Measurements from ENCODE around the gene TENM4. TPM values are rescaled to one million over a fixed set of nuclear protein-coding genes. Genes with fewer than 3 reads are reported as not detected.

Gene TENM4
- total RNA-seq, 1 experiment from 2014 or later, result 25.0 TPM

- Mint-ChIP-seq H3K27ac (no peak overlapping the region), H3K27me3 (ENCODE audit: low read depth) (no peaks in the 10 kb centered on the region), H3K36me3 (no peaks in the 10 kb centered on the region), H3K4me3 (no peak overlapping the region), H3K9me3 (no peaks in the 10 kb centered on the region), H3K4me1 (peaks cover 28% of the 10 kb centered on the region)
- no peak for TF ChIP-seq MYBL2 (CRISPR knock-in tag; IDR thresholded peaks at IDR 0.05)
- no peak for TF ChIP-seq CREB1 (CRISPR knock-in tag; IDR thresholded peaks at IDR 0.05)
- TF ChIP-seq CTCF (IDR thresholded peaks at IDR 0.05), result no peak
- no peak for TF ChIP-seq IRF2 (CRISPR knock-in tag; IDR thresholded peaks at IDR 0.05; ENCODE audit: borderline replicate concordance, low read depth)
- no peak for TF ChIP-seq JUN (CRISPR knock-in tag; IDR thresholded peaks at IDR 0.05)
- TF ChIP-seq NR2C2 (CRISPR knock-in tag; IDR thresholded peaks at IDR 0.05), result no peak
- no peak for TF ChIP-seq ZNF671 (CRISPR knock-in tag; IDR thresholded peaks at IDR 0.05)
- TF ChIP-seq KAT7 (CRISPR knock-in tag; IDR thresholded peaks at IDR 0.05; ENCODE audit: borderline replicate concordance), result no peak
- TF ChIP-seq MXD4 (CRISPR knock-in tag; IDR thresholded peaks at IDR 0.05; ENCODE audit: borderline replicate concordance), result no peak
- no peak for TF ChIP-seq ATF2 (CRISPR knock-in tag; IDR thresholded peaks at IDR 0.05; ENCODE audit: borderline replicate concordance, low read depth)
- TF ChIP-seq ATF1 (CRISPR knock-in tag; IDR thresholded peaks at IDR 0.05), result no peak
- TF ChIP-seq RELA (CRISPR knock-in tag; IDR thresholded peaks at IDR 0.05; ENCODE audit: borderline replicate concordance), result no peak
- TF ChIP-seq ZNF219 (CRISPR knock-in tag; IDR thresholded peaks at IDR 0.05; ENCODE audit: borderline replicate concordance), result no peak
- no peak for TF ChIP-seq SP1 (CRISPR knock-in tag; conservative IDR thresholded peaks at IDR 0.05)
- TF ChIP-seq MLX (CRISPR knock-in tag; IDR thresholded peaks at IDR 0.05), result no peak
- CTCF ChIA-PET, result interaction anchor here (0.6 to 7.2 kb wide), 10 partner anchors 10 to 933 kb away, joined by 3 to 39 read pairs (median 4); no protein-coding TSS in a partner anchor
- no peak for ATAC-seq
- DNase-seq (ENCODE audit: low spot score), result no peak
- POLR2A ChIA-PET, result no interaction called here
Observed at GRCh38 chr11:78801161-78801884, 639.5 kb downstream of the TENM4 start.

- Mint-ChIP-seq H3K27ac (no peak overlapping the region), H3K4me1 (peaks cover 28% of the 10 kb centered on the region), H3K36me3 (no peaks in the 10 kb centered on the region), H3K9me3 (no peaks in the 10 kb centered on the region), H3K4me3 (no peak overlapping the region), H3K27me3 (ENCODE audit: low read depth) (no peaks in the 10 kb centered on the region)
- ChIA-PET CTCF (interaction anchor here (1.0 to 7.2 kb wide), 7 partner anchors 9 to 255 kb away, joined by 3 to 79 read pairs (median 6); no protein-coding TSS in a partner anchor), POLR2A (interaction anchor here (0.7 kb wide), 1 partner anchor 69 kb away, joined by 3 read pairs; no protein-coding TSS in a partner anchor)
- ATAC-seq (no peak), DNase-seq (ENCODE audit: low spot score) (no peak)
- no peak for TF ChIP-seq NR1H2 (CRISPR knock-in tag; IDR thresholded peaks at IDR 0.05)
- TF ChIP-seq ZNF317 (CRISPR knock-in tag; IDR thresholded peaks at IDR 0.05; ENCODE audit: borderline replicate concordance, low read depth), result no peak
- TF ChIP-seq ETV6 (CRISPR knock-in tag; IDR thresholded peaks at IDR 0.05), result no peak
- TF ChIP-seq MLX (CRISPR knock-in tag; IDR thresholded peaks at IDR 0.05), result no peak
- no peak for TF ChIP-seq ZNF512 (CRISPR knock-in tag; IDR thresholded peaks at IDR 0.05; ENCODE audit: borderline replicate concordance)
- TF ChIP-seq ZNF416 (CRISPR knock-in tag; IDR thresholded peaks at IDR 0.05), result no peak
- no peak for TF ChIP-seq ZNF138 (CRISPR knock-in tag; conservative IDR thresholded peaks at IDR 0.05)
- no peak for TF ChIP-seq ZNF532 (CRISPR knock-in tag; IDR thresholded peaks at IDR 0.05; ENCODE audit: borderline replicate concordance)
- no peak for TF ChIP-seq ZNF232 (CRISPR knock-in tag; IDR thresholded peaks at IDR 0.05)
- no peak for TF ChIP-seq CBFB (CRISPR knock-in tag; IDR thresholded peaks at IDR 0.05; ENCODE audit: low read depth)
- TF ChIP-seq NFYB (CRISPR knock-in tag; conservative IDR thresholded peaks at IDR 0.05; ENCODE audit: low read depth), result no peak
Observed at GRCh38 chr11:78800756-78801155, 640.1 kb downstream of the TENM4 start.

Data from WTC11 (cell line).